Stimulated activated CD4-positive, alpha-beta T cell treated with anti-CD3 and anti-CD28 coated beads, Interleukin-1b, Interleukin-23, amount 100 ng/mL, for 48 hours (primary cell): ENCODE data around the gene MTHFD2L.

Experiments
- DNase-seq: peaks from one replicate; pipeline ENCODE4 v3.0.0-alpha.2; 2020

Gene MTHFD2L

DNA sequence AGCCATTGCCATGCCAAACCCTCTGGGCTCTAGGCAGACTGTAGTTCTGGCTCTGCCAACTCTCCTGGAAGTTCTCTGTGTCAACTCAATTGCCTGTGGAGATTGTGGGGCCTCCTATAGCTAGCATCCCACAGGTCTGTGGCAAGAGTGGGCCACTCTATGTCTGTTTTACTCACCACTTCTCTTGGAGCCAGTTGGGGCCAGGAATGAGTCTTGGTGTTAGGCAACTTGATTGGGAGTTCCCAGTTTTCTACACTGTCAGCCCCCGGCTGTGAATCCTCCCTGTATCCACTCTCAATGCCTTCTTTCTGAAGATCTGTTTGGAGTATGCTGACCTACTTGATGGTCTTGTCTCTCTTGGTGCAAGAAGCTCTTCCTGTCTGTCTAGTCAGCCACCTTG, 102.1 kb downstream of the MTHFD2L start:
- DNase-seq: no peak

DNA sequence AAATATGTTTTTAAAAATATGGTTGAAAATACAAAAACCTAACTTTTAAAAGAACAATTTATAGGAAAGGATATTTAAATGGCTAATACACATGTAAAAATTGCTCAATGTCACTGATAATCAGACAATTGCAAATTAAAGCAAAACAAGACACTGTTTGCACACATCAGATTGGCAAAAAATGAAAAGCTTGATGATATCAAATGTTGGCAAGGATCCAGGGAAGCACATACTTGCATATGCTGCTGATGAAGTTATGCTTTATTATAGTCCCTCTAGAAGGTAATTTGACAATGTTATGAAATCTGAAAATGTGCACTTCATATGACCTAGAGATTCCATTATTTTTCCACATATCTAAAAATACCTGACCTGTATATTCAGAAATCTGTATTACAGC, 104.6 kb downstream of the MTHFD2L start:
- DNase-seq: no peak

DNA sequence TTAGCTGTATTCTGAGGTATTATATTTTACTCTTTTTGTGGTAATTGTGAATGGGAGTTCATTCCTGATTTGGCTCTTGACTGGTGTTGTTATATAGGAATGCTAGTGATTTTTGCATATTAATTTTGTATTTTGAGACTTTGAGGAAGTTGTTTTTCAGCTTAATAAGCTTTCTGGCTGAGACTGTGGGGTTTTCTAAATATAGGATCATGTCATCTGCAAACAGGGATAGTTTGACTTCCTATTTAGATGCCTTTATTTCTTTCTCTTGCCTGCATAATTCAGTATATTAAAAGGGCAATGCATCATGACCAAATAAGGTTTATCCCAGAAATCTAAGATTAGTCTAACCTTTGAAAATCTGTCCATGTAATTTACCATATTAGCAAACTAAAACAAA, 105.6 kb downstream of the MTHFD2L start:
- DNase-seq: no peak

DNA sequence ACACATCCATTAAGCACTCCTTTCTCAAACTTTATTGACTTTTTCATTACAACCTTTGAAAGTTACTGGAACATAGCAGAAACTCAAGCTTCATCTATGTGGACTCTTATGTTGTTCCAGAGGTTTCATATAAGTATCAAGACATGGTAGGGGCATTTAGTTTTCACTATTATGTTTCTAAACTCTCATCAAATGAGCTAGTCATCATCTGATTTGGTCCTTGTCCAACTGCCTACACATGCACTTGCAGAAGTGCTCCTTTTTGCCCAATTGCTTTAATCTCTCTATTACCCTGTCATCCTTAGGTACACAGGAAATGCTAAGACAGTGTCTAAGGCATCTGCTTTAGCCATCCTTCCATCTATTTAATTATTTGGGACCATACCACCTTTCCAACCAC, 108.2 kb downstream of the MTHFD2L start:
- no peak for DNase-seq

DNA sequence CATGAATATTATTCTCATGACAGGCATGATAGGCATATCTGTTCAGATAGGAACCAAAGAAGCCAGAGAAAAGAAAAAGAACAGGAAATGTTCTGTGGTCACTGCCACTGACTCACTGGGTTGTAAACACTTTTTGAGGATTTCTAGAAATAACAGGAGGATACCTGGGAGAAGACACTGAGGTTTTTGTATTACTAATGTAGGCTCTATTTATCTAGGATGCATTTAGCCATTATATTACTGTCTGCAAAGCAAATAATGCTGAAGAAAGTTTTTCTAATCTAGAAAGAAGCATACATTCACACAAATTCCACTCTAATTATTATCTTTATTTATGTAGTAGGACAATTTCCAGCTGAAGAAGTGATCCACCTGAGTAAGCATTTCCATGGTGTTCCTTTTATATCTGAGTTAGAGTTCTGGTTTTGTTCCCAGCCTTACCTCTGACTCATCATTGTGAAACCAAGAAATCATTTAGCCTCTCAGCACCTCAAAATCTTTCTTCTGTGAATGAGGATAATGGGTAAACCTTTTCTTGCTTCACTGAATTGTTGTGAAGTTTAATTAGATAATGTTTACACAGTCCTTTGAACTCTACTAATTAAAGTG, 110.2 kb downstream of the MTHFD2L start:
- DNase-seq: no peak

DNA sequence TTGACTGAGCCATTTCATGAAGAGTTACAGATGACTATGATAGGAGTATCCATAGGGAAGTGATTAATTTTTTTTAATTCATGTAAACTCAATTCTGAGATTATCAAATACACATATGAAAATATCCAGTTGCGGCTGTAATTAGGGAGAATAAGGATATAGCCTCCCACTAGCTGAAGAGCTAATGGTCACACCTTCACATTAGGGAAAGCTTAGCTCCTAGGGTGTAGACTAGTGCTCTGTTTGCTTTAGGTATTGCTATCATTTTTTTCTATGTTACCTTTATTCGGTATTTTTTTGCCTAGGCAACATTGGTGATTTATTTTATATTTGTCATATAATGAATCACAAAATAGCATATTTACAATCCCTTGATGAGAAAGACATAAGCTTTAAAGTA, 110.7 kb downstream of the MTHFD2L start:
- no peak for DNase-seq

DNA sequence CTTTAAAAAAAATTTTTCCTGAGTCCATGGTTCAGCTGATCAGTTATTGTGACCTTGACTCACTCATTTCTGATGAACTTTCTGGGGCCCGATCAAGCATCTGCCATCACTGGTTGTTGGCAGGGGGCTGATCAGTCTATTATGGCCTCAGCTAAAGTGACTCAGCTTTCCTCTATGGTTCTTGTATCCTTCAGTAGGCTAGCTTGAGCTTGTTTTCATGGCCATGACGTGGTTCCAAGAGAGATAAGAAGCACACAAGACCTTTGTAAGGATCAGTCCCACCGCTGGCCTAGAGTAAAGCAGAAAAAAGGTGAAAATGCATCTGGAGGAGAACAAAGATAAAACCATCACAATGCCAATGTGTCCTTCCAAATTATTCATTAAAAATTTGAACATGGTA, 120.6 kb downstream of the MTHFD2L start:
- DNase-seq: no peak

DNA sequence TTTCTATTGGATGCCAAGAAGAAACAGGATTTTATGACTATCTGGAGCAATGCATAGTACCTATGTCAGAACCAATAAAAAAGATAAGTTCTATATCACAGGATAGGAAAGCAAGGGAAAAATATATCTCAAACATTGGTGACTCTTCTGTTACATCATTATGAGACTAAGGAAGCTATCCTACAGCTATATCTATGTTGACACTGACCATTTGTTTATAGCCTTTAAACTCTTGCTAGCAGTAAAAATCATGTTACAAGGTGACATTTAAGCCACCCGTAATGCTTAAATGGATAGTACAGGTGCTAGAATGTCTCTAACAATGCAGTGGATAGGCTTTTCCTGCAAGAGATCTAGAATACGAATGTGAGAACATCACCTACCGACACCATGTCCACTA, 121.8 kb downstream of the MTHFD2L start:
- DNase-seq: no peak

DNA sequence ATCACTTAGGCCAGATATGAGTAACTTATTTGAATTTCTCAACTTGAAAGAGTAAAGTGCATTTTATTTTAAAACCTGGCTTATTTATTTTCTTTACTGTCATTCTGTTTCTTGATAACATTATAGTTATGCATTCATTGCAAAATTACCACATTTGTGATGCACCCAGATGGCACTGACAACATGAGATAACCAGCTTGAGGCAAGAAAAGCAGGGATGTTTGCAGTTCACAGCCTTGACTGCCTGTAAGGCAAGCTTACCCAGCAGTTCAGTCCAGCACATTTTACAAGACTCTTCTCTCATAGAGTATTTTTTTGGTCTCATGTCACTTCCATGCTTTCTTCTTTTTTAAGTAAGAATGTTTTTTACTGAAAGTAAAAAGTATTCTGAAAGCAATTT, 125.0 kb downstream of the MTHFD2L start:
- no peak for DNase-seq

DNA sequence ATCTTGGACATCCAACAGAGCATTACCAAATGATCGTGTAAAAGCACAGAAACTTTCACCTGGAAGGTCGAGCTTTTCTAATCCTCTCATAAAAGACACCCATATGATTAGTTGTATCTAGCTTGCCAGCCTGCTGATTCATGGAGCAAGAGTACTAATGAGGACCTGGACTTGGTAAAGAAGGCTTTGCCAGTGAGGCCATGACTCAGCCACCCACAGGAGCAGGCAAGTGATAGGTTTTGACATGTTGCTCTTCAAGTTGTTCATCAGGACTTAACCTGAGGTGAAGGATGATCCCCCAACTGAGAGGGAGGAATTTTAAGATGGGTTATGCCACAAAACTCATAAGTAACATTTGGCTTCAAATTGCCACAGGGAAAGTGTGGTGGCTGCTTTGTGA, 125.7 kb downstream of the MTHFD2L start:
- DNase-seq: no peak

DNA sequence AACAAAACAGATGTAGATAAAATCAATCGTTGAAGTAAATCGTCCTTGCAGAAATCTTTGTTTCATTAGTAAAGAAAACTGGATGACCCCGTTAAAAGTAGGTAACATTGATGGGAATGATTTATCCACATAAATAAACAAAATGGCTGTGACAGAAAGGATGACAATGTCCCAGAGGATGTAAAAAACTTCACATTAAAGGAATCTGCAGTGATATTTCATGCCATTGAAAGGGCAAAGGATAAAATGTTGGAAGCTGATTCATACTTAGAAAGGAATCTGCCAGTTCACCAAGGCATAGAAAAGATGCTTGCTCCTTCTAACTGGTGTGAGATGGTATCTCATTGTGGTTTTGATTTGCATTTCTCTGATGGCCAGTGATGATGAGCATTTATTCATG, 126.1 kb downstream of the MTHFD2L start:
- DNase-seq: no peak

DNA sequence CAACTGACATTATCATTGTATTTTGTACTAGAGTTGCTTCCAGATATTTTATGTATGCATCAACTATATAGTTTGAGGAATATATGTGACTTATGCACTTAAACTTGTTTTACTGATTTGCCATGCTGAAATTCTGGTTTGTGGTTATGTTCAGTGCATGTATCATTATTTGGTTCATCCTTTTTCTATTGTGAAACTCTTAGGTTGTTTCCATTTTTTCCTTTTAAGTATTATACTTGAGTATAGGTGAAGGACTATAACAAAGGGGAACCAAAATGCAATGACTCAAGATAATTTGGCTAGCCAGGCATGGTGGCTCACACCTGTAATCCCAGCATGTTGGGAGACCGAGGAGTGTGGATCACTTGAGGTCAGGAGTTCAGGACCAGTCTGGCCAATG, 129.2 kb downstream of the MTHFD2L start:
- DNase-seq: no peak

DNA sequence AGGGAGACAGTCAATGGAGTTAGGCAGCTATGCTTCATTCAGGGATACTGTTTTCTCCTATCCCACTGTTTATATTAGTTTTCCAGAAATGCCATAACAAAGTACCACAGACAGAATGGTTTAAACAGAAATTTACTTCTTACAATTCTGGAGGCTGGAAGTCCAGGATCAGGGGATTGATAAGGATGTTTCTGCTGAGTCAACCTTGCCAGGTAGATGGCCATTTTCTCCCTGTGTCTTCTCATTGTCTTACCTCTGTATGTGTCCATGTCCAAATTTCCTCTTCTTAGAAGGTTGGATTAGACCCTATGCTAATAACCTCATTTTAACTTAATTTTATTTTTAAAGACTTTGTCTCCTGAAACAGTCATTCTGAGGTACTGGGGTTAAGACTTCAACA, 129.9 kb downstream of the MTHFD2L start:
- no peak for DNase-seq

DNA sequence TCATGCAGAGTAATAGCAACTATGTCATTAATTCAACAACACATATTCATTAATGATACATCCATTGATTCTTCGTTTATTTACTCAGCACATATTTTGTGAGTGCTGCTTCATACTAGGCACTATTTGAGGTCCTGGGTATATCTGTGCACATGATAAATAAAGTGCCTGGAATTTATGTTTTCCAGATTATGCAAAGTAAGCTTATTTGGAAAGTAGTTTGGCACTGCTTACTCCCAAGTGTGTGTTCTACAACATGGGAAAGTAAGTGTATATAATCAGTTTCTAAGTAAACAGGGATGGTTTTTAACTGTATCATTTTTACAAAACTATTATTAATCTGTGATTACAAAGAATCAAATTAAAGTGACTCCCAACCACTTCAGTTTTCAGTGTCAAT, 133.6 kb downstream of the MTHFD2L start:
- DNase-seq: no peak

DNA sequence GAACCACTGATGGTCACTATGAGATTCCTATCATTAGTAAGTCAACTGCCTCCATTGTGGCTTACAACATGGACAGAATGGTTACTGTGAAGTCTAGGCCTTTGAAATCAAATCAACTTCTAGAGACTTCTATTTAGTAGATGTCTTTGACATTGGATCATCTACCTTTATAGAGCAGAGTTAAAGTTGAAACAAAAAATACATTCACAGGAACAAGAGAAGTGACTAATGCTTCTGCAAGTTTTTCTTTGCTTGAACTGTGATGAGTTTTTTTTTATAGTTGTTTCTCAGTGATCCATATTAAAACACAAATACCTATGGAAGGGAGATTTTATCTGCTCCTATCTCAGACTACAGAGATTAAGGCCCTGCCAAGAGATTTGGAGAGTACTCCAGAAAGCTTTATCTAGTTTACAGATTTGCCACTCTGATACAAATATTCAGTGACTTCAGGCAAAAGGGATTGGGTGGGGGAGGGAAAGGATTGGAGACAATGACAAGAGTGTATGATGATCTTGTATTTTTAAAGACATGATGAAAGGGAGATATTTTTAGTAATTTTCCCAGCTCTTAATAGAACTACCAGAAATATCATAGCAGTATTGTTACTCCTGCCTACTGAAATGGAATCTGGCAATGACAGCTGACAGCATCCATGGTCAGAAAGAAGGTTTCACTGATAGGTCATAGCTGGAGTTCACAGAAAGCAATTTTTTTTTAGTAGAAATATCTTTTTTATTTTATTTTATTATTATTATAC, 134.4 kb downstream of the MTHFD2L start:
- DNase-seq: no peak

DNA sequence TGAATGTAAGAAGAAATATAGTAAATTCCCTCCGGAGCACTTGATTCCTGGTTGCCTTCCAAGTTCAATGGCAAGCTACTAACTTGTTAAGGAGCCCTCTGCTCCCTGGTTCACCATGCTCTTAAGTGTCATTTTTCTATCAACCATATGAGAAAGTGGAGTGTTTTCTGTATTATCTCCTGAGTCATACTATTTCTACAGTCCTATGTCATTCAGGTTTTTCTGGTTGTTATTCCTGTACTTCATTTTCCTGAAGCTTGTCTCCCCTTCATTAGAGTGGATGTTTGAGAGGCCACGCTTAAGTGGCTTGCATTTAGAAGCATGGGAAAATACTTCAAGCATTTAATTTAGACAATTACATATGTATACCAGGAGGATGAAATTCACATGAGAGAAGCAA, 135.6 kb downstream of the MTHFD2L start:
- DNase-seq: no peak

DNA sequence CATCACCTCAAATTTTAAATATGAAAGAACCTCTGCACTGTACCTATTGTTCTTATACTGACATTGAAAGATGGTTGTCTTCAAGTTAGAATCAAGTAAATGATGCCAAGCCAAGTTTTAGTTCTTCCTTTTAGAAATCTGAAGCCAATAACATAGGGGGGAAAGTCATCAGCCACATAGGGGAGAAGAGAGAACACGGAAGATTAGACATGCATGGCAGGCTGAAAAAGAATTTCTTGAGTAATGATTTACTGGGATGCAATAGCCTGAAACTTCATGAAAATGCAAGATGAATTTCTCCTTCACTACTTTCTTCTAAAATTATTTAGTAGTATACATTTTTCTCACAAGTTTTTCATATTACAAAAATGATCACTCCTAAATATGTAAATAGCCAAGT, 136.8 kb downstream of the MTHFD2L start:
- no peak for DNase-seq

DNA sequence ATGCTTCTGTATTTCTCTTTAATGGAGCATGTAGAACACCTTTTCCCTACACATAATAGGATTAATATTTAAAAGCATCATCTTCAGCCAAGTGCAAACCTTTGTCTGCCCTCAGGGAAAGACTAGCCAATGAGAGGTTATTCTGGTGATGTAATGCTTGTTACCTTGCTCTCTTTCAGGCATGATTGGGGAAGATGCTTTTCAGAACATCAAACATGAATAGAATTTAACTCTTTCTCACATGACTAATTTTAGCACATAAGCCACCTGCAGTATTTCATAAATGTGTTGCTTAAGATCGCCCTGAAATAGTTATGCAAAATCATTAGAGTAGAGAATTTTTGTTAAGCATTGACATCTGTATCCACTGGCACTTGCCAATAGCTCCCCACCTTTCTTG, 139.6 kb downstream of the MTHFD2L start:
- no peak for DNase-seq

DNA sequence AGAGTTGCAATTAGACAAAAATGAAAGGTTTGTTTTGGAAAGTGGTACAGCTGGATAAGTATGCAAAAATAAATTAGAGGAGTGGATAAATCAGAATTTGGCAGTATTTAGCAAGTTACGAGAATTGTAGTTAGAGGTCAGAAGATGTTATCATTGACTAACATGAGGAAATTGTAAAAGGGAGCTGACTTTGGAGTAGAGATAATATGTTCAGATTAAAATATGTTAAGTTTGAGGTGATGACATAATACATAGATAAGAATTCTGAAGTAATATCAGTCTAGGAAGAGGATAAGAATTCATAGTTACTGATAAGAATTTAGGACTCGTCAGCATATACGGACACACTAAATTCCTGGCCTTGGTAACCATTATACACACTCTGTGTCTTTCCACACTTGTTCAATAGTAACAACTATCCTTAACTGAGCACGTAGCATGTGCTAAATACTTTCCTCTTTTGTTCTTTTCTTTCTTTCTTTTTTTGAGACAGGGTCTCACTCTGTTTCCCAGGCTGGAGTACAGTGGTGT, 146.2 kb downstream of the MTHFD2L start:
- DNase-seq: no peak

DNA sequence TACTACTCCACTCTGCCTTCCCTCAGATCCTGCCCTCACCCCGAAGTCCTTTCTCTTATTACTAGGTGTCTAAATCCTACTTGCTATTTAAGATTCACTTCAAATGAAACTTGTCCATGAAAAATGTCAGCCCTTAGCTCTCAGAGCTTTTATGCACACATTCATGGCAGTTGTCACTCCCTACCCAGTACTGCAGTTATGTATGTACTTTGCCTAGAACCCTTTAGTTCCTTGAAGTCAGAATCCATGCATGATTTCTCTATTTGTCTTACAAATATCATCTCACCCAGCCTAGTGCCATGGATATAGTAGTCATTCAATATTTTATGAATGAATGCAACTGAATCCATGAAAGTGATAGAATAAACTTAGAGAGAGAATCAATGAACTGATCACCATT, 147.1 kb downstream of the MTHFD2L start:
- DNase-seq: no peak

DNA sequence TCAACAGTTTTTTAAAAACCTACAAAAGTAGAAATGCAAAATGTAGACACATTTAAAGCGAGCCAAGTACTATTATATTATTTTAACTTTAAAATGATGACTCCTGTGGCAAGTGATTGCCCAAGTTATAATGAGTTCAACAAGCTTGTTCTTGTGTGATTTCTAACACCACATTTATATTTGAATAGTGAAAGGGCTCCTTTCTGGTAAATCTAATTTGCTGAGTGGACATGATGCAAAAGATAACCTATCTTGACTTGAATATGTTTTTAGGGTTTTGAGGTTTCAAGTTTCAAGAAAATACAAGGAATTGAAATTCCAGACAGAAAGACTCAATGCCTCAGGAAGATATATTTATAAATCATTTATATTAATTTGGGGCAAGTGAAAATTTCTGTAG, 149.3 kb downstream of the MTHFD2L start:
- no peak for DNase-seq

DNA sequence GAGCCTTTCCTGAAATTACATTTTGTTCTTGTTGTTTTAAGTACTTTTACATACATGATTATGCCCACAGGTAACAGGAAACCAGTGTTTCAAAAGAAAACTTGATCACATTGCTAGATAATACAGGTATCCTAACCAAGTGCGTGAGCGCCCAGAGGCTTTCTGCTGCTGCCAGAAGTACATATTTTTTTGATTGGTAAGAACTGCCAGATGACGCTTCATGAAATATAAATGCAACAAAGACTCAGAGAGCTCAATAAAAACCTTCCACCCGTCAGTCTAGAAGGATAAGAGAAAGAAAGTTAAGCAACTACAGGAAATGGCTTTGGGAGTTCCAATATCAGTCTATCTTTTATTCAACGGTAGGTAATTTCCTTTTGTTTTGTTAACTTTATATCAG, 150.3 kb downstream of the MTHFD2L start, which contains the start of gene EPGN:
EPGN (plus strand) TSS at position 256 of the 400 bp plus-strand sequence; CDS start at position 320, 64 bp downstream.
- no peak for DNase-seq

DNA sequence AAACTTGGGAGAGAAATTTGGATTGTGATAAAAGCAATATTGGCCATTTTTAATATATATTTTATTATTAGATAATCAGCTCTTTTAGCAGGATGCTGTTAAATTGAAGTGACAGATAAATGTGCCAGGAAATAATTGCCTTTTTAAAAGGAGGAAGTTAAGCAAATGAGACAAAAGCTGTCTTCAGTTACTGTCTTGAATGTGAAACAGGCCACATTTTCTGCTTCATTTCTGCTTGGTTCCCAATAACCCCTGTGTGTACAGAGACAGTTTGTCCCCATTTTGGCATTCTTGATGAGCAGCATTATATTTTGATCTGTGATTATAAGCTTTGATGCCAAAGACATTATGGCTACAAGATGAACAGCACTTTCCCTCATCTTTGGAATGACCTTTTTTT, 151.3 kb downstream of the MTHFD2L start:
- DNase-seq: no peak

DNA sequence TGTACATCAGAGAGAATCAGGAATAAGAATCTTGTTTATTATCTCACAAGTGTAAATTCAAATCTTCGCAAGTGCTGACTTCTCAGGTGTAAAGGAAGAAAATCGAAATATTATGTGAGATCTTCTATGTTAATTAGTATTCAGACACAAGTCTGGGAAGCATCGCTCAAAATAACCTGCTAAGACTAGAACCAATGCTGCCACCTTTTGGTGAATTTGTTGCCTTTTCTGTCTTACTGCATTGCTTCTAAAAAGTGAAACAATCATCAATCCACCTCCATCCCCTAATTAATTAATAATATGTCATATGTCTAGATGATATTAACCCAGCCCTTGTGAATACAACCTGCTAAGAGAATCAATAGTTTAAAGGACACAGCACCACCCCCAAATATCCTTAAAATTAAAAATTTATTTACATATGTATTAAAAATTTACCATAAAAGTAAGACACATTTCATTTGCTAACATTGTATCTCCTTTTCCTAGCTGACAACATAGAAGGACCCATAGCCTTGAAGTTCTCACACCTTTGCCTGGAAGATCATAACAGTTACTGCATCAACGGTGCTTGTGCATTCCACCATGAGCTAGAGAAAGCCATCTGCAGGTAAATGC, 153.9 kb downstream of the MTHFD2L start:
- DNase-seq: no peak
